ENCODE data around the gene POLL.

DNA sequence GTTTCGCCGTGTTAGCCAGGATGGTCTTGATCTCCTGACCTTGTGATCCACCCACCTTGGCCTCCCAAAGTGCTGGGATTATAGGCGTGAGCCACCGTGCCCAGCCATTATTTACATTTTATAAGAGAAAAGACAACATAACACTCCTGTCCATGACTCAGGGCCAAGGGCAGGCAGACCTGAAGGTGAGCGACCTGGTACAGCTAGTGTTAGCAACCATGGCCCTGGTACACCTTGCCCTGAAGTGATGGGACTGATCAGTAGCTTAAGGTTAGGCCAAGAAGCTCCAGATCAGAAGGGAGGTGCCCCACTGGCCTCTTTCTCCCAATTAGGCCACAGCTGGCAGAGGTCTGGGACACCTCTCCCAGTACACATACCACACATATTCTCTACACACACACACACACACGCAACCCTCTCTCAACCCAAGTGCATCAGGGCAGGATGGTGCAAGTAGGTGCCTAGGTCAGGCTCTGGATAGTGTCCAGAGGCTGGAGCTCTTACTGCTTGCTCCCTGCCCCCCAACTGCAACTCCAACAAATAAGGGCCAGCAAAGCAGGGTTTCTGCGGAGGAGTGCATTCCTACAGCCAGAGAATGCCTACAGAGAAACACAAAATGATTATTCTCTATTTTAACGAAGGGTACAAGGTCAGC lies 43.9 kb upstream of the POLL start:
- TF ChIP-seq POLR2A (IDR thresholded peaks at IDR 0.05): no peak
- TF ChIP-seq, protein P1, sequence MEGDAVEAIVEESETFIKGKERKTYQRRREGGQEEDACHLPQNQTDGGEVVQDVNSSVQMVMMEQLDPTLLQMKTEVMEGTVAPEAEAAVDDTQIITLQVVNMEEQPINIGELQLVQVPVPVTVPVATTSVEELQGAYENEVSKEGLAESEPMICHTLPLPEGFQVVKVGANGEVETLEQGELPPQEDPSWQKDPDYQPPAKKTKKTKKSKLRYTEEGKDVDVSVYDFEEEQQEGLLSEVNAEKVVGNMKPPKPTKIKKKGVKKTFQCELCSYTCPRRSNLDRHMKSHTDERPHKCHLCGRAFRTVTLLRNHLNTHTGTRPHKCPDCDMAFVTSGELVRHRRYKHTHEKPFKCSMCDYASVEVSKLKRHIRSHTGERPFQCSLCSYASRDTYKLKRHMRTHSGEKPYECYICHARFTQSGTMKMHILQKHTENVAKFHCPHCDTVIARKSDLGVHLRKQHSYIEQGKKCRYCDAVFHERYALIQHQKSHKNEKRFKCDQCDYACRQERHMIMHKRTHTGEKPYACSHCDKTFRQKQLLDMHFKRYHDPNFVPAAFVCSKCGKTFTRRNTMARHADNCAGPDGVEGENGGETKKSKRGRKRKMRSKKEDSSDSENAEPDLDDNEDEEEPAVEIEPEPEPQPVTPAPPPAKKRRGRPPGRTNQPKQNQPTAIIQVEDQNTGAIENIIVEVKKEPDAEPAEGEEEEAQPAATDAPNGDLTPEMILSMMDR (IDR thresholded peaks at IDR 0.05): no peak

Measured in testis (tissue), 2 donors.